HL-60 (cell line): ENCODE results near the gene RGS7.

Experiments
- CTCF ChIP-seq: IDR thresholded peaks from one replicate; pipeline ENCODE4 v1.5.1; 2011; ENCODE audit warnings: low read length, control low read depth, inconsistent platforms; ENCODE audit not compliant: insufficient read depth
- POLR2AphosphoS5 ChIP-seq: IDR thresholded peaks from 2 replicates; pipeline ENCODE4 v1.6.1; 2012; ENCODE audit warnings: low read depth

DNA sequence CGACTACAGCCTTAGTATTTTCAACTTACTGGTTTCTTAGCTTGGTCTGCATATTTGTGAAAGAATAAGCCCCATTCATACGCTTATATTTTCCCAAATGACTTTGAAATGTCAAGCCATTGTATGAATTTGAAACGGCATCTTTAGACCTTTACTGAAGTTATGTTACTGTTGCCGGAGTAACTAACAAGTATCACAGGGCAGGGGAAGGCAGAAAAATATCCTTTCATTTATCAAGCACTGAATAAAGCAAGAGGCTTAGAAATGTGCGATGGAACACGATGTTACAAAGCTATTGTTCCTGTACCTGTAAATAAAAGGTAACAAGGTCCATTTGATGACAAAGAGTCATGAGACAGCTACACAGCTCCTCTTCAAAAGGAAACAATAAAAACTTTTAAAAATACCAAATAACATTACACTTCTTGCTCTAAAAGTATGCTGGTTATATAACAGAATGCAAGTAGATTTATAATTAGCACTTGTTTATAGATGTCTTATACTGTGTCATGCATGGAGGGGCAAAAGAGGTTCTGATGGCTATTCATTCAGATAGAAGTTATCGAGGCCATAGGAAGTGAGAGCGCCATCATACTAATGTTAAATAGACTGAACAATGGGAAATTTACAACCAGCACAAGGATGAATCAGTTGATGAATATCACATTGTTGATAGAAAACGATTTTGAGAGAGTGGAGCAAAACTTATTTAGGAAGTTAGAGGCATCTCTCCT, 322.6 kb downstream of the RGS7 start:
- TF ChIP-seq CTCF (no peak), POLR2AphosphoS5 (no peak)
